Loucy (cell line): Measurements from ENCODE around the gene CAPSL.

Experiments used
- EZH2phosphoT487 ChIP-seq: fragments of 200-600 bp; IDR thresholded peaks from 2 replicates; pipeline ENCODE4 v1.6.1; 2018; ENCODE audit warnings: antibody characterized with exemption, mild to moderate bottlenecking, moderate library complexity, borderline replicate concordance
- TF ChIP-seq, protein P1 (sequence below): fragments of 200-600 bp; sonication (generic); conservative IDR thresholded peaks from 2 replicates; pipeline ENCODE4 v1.5.1; 2014; ENCODE audit warnings: mild to moderate bottlenecking, antibody characterized with exemption, low read length

DNA sequence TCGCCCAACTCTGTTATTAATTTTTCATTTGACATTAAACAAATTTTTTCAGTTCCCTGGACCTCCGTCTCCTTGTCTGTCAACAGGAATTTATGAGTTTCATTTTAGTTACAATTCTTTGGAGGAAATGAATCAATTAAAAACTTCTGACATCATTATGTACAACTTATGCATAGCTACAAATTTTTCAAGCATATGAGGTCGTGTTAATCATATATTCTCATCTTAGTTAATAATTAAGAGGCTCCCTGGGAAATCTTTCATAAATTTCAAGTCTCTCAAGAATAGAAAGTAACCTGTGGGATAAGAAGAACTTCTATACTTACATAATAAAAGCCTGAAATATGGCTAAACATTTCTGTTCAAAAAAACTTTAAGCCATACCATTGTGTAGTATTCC is 49.4 kb upstream of the CAPSL start:
- TF ChIP-seq, protein P1, sequence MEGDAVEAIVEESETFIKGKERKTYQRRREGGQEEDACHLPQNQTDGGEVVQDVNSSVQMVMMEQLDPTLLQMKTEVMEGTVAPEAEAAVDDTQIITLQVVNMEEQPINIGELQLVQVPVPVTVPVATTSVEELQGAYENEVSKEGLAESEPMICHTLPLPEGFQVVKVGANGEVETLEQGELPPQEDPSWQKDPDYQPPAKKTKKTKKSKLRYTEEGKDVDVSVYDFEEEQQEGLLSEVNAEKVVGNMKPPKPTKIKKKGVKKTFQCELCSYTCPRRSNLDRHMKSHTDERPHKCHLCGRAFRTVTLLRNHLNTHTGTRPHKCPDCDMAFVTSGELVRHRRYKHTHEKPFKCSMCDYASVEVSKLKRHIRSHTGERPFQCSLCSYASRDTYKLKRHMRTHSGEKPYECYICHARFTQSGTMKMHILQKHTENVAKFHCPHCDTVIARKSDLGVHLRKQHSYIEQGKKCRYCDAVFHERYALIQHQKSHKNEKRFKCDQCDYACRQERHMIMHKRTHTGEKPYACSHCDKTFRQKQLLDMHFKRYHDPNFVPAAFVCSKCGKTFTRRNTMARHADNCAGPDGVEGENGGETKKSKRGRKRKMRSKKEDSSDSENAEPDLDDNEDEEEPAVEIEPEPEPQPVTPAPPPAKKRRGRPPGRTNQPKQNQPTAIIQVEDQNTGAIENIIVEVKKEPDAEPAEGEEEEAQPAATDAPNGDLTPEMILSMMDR: no peak
- TF ChIP-seq EZH2phosphoT487: no peak
